Activated B cell treated with CpG ODN at 0.5 μM for 24 hours (primary cell): ENCODE results near the gene TDRD12. TPM values are rescaled to one million over a fixed set of nuclear protein-coding genes. Genes with fewer than 3 reads are reported as not detected.

Source experiments
- ATAC-seq: fragments of 200-7000 bp; cut with Tn5 transposase; one replicate; pipeline ENCODE4 v1.10.0; 2021; ENCODE audit warnings: low read depth, mild to moderate bottlenecking, moderate library complexity
- CTCF ChIA-PET: fragments of 350-600 bp; sonication (Branson Sonifier 250); formaldehyde crosslinking; loops from one replicate; lab custom pipeline; 2021; ENCODE audit warnings: antibody characterized with exemption; lab: Charles Lee
- POLR2A ChIA-PET: fragments of 350-600 bp; sonication (Branson Sonifier 250); formaldehyde crosslinking; loops from one replicate; lab custom pipeline; 2021; ENCODE audit warnings: antibody characterized with exemption; lab: Charles Lee
- DNase-seq: peaks from one replicate; pipeline ENCODE4 v3.0.0; 2022
- H3K27ac Mint-ChIP-seq: one replicate; pipeline ENCODE4 v1.8.0; 2020; ENCODE audit warnings: mixed read lengths
- H3K27me3 Mint-ChIP-seq: one replicate; pipeline ENCODE4 v1.8.0; 2021; ENCODE audit warnings: mixed read lengths
- H3K36me3 Mint-ChIP-seq: one replicate; pipeline ENCODE4 v1.8.0; 2021; ENCODE audit warnings: low read depth, mixed read lengths
- H3K4me1 Mint-ChIP-seq: one replicate; pipeline ENCODE4 v1.8.0; 2021; ENCODE audit warnings: mixed read lengths
- H3K4me3 Mint-ChIP-seq: one replicate; pipeline ENCODE4 v1.8.0; 2020; ENCODE audit warnings: mild to moderate bottlenecking, mixed read lengths
- H3K9me3 Mint-ChIP-seq: one replicate; pipeline ENCODE4 v1.8.0; 2020; ENCODE audit warnings: mixed read lengths
- intact Hi-C: fragments of 100-400 bp; cut with micrococcal nuclease; formaldehyde crosslinking; loops from one replicate; pipeline ENCODE4 v1.15.1; 2024
- total RNA-seq: library from RNA; stranded (reverse); gene quantifications from 2 replicates; pipeline ENCODE4 v1.2.3, GENCODE V29; 2022
- TF ChIP-seq, protein P1 (sequence below): fragments of 200-600 bp; IDR thresholded peaks from one replicate; pipeline ENCODE4 v1.8.0; 2022; ENCODE audit warnings: antibody characterized with exemption, mild to moderate bottlenecking

TDRD12 gene
- total RNA-seq, 1 donor from 2014 or later, result 1.2 TPM

DNA sequence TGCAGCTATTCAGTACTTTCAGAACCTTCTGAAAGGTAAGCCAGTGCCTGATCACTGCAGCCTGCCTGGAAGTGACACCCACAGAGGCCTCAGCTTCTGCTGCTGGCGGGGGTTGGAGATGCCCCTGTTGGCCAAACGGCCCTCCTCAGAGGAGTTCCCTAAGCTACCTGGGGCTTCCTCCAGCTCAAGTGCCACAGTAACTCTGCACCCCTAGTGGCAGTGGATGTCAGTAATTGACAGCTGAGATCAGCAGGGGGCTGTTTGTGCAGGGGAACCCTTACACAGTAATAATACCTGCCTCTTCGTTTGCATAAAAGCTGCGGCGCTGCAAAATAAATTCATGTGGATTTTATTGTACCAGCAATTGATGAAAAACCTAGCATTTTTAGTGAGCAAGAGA lies 28.9 kb downstream of the TDRD12 start:
- H3K4me1 Mint-ChIP-seq, result no peaks in the 10 kb centered on the region
- ChIA-PET POLR2A (interaction anchor here (0.6 kb wide), 1 partner anchor 98 kb away, joined by 4 read pairs; no protein-coding TSS in a partner anchor), CTCF (no interaction called here)
- DNase-seq (no peak), ATAC-seq (no peak)
- H3K36me3 Mint-ChIP-seq, result no peaks in the 10 kb centered on the region
- no peak overlapping the region for H3K4me3 Mint-ChIP-seq
- TF ChIP-seq, protein P1, sequence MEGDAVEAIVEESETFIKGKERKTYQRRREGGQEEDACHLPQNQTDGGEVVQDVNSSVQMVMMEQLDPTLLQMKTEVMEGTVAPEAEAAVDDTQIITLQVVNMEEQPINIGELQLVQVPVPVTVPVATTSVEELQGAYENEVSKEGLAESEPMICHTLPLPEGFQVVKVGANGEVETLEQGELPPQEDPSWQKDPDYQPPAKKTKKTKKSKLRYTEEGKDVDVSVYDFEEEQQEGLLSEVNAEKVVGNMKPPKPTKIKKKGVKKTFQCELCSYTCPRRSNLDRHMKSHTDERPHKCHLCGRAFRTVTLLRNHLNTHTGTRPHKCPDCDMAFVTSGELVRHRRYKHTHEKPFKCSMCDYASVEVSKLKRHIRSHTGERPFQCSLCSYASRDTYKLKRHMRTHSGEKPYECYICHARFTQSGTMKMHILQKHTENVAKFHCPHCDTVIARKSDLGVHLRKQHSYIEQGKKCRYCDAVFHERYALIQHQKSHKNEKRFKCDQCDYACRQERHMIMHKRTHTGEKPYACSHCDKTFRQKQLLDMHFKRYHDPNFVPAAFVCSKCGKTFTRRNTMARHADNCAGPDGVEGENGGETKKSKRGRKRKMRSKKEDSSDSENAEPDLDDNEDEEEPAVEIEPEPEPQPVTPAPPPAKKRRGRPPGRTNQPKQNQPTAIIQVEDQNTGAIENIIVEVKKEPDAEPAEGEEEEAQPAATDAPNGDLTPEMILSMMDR, result no peak
- peaks cover 27% of the 10 kb centered on the region for H3K27me3 Mint-ChIP-seq
- intact Hi-C loops, result no loop called here
- H3K27ac Mint-ChIP-seq, result no peak overlapping the region
- no peaks in the 10 kb centered on the region for H3K9me3 Mint-ChIP-seq

DNA sequence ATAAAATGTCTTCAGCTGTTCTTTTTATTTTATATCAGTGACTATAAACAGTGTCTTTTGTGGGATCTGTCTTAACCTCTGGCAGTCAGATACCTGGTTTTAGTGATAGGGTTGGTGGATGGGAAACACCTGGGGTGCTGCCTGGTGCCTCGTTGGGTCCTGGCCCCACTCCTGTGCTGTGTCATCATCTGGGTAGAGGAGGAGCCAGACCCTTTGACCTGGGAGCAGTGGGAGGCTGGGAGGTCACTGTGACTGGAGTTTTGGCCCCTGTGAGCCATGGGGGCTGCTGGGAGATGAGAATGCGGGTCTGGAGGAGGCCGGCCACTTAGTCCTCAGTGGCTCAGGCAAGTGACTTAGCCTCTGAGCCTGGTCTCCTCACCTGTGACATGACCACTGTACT lies 29.4 kb downstream of the TDRD12 start:
- no peak for ATAC-seq
- intact Hi-C loops, result no loop called here
- H3K27me3 Mint-ChIP-seq, result peaks cover 27% of the 10 kb centered on the region
- no peaks in the 10 kb centered on the region for H3K4me1 Mint-ChIP-seq
- ChIA-PET CTCF (no interaction called here), POLR2A (no interaction called here)
- no peaks in the 10 kb centered on the region for H3K36me3 Mint-ChIP-seq
- H3K4me3 Mint-ChIP-seq, result no peak overlapping the region
- TF ChIP-seq, protein P1, result no peak
- no peak for DNase-seq
- H3K27ac Mint-ChIP-seq, result no peak overlapping the region
- no peaks in the 10 kb centered on the region for H3K9me3 Mint-ChIP-seq

DNA sequence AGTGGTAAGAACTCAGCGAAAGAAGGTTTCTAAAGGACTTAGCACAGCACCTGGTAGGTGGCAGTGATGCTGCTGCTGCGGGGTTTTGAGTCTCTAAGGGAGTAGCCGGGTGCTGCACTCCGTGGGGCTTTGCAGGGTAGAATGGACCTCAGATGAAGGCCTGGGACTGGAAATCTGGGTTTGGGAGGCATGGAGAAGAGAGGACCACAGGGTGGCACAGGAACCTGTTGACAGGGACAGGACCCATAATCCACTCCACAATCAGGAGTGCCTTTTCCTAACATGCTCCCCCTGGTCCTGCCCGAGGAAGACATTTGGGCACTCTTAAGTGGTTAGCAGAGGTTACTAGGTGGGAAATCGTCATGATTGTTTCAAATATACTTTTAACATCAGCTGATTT lies 29.8 kb downstream of the TDRD12 start:
- no peaks in the 10 kb centered on the region for H3K36me3 Mint-ChIP-seq
- ATAC-seq (no peak), DNase-seq (no peak)
- no peaks in the 10 kb centered on the region for H3K4me1 Mint-ChIP-seq
- ChIA-PET POLR2A (no interaction called here), CTCF (no interaction called here)
- H3K27ac Mint-ChIP-seq, result no peak overlapping the region
- TF ChIP-seq, protein P1, result no peak
- no peak overlapping the region for H3K4me3 Mint-ChIP-seq
- intact Hi-C loops, result no loop called here
- peaks cover 27% of the 10 kb centered on the region for H3K27me3 Mint-ChIP-seq
- no peaks in the 10 kb centered on the region for H3K9me3 Mint-ChIP-seq

DNA sequence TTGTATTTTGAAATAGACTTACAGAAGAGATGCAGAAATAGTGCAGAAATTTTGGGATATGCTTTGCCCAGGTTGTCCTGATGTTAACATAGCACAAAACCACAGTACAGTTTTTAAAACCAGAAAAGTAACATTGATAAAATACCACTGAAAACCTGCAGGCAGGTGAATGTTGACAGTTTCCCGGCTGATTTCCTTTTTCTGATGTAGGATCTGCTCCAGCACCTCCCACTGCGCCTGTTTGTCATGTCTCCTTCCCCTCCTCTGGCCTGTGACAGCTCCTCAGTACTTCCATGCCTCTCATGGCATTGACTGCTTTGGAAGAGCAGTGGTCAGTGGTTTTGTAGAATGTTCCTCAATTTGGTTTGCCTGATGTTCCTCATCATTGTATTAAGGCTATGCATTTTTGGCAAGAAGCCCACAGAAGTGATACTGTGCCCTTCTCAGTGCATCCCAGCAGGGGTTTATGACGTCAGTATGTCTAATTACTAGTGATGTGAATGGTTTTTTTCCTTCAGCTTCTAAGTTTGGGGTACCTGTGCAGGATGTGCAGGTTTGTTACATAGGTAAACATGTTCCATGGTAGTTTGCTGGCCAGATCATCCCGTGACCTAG lies 31.0 kb downstream of the TDRD12 start:
- TF ChIP-seq, protein P1, result no peak
- H3K4me1 Mint-ChIP-seq, result no peaks in the 10 kb centered on the region
- intact Hi-C loops, result no loop called here
- ChIA-PET POLR2A (interaction anchor here (0.6 kb wide), 1 partner anchor 112 kb away, joined by 6 read pairs; no protein-coding TSS in a partner anchor), CTCF (no interaction called here)
- ATAC-seq, result no peak
- H3K36me3 Mint-ChIP-seq, result no peaks in the 10 kb centered on the region
- H3K27me3 Mint-ChIP-seq, result peaks cover 27% of the 10 kb centered on the region
- H3K9me3 Mint-ChIP-seq, result no peaks in the 10 kb centered on the region
- H3K27ac Mint-ChIP-seq, result no peak overlapping the region
- no peak for DNase-seq
- H3K4me3 Mint-ChIP-seq, result no peak overlapping the region

DNA sequence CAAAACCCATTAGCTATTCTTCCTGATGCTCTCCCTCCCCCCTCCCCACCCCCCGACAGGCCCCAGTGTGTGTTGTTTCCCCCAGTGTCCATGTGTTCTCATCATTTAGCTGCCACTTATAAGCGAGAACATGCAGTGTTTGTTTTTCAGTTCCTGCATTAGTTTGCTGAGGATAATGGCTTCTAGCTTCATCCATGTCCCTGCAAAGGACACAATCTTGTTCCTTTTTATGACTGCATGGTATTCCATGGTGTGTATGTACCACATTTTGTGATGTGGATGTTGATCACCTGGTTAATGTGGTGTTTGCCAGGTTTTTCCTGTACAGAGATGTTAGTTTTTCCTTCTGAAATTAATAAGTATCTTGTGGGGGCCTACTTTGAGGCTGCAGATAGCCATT lies 31.5 kb downstream of the TDRD12 start:
- TF ChIP-seq, protein P1, result no peak
- no peak for DNase-seq
- intact Hi-C loops, result no loop called here
- no peaks in the 10 kb centered on the region for H3K36me3 Mint-ChIP-seq
- no peak overlapping the region for H3K27ac Mint-ChIP-seq
- POLR2A ChIA-PET, result interaction anchor here (0.6 kb wide), 1 partner anchor 113 kb away, joined by 6 read pairs; no protein-coding TSS in a partner anchor
- H3K4me1 Mint-ChIP-seq, result no peaks in the 10 kb centered on the region
- H3K4me3 Mint-ChIP-seq, result no peak overlapping the region
- H3K9me3 Mint-ChIP-seq, result no peaks in the 10 kb centered on the region
- no peak for ATAC-seq
- CTCF ChIA-PET, result no interaction called here
- H3K27me3 Mint-ChIP-seq, result peaks cover 28% of the 10 kb centered on the region
